Measurements from ENCODE around the gene GUCD1.

- TF ChIP-seq CTCF (IDR thresholded peaks at IDR 0.05) (no peak), POLR2A (IDR thresholded peaks at IDR 0.05) (no peak)
These were observed 34.6 kb upstream of the GUCD1 start for GRCh38 chr22:24589518-24590030.

Data from esophagus squamous epithelium (tissue), 4 donors.